ENCODE data around the gene TMEM254.

DNA sequence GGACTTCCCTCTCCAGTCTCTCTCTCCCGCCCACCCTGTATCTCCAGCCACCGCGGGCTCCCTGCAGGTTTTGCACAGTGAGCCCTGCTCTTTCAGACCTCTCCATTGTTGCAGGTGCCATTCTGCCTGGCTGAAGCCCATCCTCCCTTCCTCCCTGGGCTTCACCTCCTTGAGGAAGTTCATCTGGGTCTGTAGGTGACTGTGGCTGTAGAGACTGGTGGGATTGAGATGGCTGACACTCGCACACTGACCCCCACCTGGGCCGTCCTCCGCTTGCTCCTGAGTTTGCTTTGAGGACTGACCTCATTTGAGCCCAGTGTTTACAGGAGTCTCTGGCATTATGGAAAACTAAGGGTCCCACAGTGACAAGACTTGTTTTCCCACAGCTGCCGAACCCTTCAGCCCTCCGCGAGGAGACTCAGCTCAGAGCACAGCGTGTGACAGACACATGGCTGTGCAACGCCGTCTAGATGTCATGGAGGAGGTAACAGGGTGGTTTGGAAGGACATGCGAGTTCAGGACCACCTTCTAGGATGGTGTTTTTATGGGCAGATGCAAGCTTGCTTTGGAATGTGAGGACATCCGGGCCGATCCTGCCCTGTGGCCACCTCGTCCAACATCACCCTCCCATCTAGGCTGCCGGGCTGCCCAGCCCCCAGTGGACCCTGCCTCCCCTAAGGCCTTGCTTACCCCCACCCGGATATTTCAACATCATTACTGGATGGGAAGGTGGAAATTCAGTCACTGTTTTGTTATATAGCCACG, 63.4 kb downstream of the TMEM254 start:
- TF ChIP-seq ZNF341 (tag by site-specific recombination; IDR thresholded peaks at IDR 0.05; ENCODE audit: low read depth) (no peak), ZNF629 (tag by site-specific recombination; IDR thresholded peaks at IDR 0.05) (no peak), ZBTB26 (tag by site-specific recombination; optimal IDR thresholded peaks at IDR 0.05) (no peak)

Data from HEK293 (cell line).